SK-N-SH treated with all-trans-retinoic acid at 6 μM for 48 hours (cell line): Measurements from ENCODE around the gene SPESP1.
"Not testable (repeated sequence)": the region's sequence is repeated elsewhere in the genome, so short reads cannot be mapped to it uniquely, and the experiment has no call there.

Experiments
- ARNTL ChIP-seq: fragments of 450-650 bp; formaldehyde crosslinking; IDR thresholded peaks from 2 replicates; pipeline ENCODE4 v1.5.0; 2020; ENCODE audit warnings: low read depth, mild to moderate bottlenecking, moderate library complexity, borderline replicate concordance
- CSDC2 ChIP-seq: fragments of 250-450 bp; sonication (Bioruptor Pico); IDR thresholded peaks from 2 replicates; pipeline ENCODE4 v1.5.0; 2020; ENCODE audit warnings: mild to moderate bottlenecking, moderate library complexity
- ZNF70 ChIP-seq: fragments of 450-650 bp; formaldehyde crosslinking; IDR thresholded peaks from 2 replicates; pipeline ENCODE4 v1.5.0; 2020; ENCODE audit warnings: mild to moderate bottlenecking, moderate library complexity
- ZNF8 ChIP-seq: fragments of 450-650 bp; formaldehyde crosslinking; IDR thresholded peaks from 2 replicates; pipeline ENCODE4 v1.5.0; 2020; ENCODE audit warnings: mild to moderate bottlenecking, moderate library complexity
- TF ChIP-seq, protein P1 (sequence below): fragments of 250-450 bp; sonication (Bioruptor Pico); IDR thresholded peaks from 2 replicates; pipeline ENCODE4 v1.8.0; 2020; ENCODE audit warnings: mild to moderate bottlenecking, moderate library complexity, borderline replicate concordance

DNA sequence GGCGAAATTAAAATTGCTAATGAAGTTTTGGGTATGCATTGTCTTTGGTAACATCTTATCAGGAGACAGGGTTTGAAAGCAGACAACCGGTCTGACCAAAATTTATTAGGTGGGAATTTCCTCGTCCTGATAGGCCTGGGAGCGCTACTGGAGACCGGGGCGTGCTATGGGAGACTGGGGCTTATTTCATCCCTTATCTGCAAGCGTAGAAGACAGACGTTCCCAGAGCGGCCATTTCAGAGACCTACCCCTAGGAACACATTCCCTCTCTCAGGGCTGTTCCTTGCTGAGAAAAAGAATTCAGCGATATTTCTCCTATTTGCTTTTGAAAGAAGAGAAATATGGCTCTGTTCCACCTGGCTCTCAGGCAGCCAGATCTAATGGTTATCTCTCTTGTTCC, 47.1 kb downstream of the SPESP1 start:
- TF ChIP-seq CSDC2; ARNTL; ZNF70 (CRISPR knock-in tag); ZNF8: not testable (repeated sequence)
- TF ChIP-seq, protein P1, sequence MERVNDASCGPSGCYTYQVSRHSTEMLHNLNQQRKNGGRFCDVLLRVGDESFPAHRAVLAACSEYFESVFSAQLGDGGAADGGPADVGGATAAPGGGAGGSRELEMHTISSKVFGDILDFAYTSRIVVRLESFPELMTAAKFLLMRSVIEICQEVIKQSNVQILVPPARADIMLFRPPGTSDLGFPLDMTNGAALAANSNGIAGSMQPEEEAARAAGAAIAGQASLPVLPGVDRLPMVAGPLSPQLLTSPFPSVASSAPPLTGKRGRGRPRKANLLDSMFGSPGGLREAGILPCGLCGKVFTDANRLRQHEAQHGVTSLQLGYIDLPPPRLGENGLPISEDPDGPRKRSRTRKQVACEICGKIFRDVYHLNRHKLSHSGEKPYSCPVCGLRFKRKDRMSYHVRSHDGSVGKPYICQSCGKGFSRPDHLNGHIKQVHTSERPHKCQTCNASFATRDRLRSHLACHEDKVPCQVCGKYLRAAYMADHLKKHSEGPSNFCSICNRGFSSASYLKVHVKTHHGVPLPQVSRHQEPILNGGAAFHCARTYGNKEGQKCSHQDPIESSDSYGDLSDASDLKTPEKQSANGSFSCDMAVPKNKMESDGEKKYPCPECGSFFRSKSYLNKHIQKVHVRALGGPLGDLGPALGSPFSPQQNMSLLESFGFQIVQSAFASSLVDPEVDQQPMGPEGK (CRISPR knock-in tag): not testable (repeated sequence)
